Measurements from ENCODE around the gene APCDD1L. TPM values are rescaled to one million over a fixed set of nuclear protein-coding genes. Genes with fewer than 3 reads are reported as not detected.

APCDD1L gene
- total RNA-seq, 2 donors from 2014 or later = 0.40 to 0.50 TPM

DNA sequence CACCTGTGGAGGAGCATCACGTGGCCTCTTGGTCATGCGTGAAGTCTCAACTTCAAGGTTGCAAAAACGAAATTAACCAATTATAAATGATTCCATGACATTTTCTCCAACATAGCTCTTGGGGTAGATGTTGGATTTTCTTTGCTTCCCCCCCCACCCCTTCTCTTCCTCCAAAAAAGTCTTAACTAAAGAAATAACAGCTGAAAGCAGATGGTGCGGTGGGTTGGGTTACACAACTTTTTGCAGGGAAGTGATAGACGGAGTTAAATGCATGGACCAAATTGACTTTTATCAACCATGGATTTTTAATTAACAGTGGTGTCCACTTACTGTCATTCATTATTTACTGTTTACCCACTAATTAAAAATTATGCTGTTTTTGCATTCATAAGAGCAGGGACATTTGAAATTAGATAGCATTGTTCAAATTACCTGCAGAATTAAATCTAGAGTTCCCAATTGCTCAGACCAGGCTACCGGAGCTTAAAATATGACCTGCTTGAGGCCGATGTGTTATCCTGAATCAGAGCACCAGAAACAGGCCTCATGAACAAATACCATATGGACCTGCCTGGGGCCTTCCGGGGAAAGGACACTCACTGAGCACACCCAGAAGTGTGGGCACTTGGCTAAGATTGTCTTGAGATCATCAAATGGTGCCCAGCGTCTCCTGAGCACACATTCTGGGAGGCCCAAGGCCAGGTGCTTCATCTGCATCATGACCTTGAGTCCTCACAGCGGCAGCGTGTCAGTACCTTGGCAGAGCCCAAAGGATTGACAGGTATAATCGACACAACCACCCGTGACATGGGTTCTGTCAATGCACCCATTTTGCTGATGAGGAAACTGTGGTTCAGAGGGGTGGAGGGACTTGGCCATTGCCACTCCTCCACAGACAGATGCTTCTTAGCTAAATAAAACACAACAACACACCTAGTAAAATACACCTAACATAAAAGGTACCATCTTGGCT is 41.5 kb downstream of the APCDD1L start:
- DNase-seq (no peak), ATAC-seq (no peak)
- intact Hi-C loops (cut with DNase I, micrococcal nuclease) = no loop called here

DNA sequence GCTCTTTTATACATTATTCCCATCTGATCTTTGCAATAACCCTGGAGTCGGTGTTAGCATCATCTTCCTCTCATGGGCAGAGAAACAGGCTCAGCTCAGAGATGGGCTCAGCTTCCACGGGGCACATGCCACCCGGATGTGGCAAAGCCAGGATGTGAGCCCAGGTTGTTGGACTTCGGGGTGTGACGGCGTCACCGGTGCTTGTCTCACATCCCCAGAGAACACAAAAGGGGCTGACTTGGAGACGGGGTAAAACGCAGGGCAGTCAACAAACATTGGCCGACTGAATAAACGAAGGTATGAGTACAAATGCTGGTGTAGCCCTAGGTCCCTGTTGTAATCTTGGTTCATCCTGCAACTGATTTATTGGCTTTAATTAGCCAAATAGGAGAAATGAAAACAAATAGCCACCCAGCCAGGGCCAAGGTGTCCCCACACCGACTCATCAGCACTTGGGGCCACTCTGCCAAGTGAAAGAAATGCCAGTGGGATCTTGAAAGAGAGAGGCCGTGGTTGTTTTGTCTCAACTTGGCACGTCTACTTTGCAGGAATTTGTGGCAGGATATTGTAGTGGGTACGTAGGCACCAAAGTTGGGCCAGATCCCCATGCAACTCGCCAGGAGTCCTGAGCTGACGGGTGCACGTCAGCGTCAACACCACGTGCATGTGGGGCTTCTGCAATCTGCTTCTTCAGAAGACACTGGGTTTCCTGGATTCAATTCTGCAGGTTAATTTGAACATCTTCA is 42.8 kb downstream of the APCDD1L start:
- DNase-seq (no peak), ATAC-seq (no peak)
- intact Hi-C loops (cut with DNase I, micrococcal nuclease) = no loop called here

DNA sequence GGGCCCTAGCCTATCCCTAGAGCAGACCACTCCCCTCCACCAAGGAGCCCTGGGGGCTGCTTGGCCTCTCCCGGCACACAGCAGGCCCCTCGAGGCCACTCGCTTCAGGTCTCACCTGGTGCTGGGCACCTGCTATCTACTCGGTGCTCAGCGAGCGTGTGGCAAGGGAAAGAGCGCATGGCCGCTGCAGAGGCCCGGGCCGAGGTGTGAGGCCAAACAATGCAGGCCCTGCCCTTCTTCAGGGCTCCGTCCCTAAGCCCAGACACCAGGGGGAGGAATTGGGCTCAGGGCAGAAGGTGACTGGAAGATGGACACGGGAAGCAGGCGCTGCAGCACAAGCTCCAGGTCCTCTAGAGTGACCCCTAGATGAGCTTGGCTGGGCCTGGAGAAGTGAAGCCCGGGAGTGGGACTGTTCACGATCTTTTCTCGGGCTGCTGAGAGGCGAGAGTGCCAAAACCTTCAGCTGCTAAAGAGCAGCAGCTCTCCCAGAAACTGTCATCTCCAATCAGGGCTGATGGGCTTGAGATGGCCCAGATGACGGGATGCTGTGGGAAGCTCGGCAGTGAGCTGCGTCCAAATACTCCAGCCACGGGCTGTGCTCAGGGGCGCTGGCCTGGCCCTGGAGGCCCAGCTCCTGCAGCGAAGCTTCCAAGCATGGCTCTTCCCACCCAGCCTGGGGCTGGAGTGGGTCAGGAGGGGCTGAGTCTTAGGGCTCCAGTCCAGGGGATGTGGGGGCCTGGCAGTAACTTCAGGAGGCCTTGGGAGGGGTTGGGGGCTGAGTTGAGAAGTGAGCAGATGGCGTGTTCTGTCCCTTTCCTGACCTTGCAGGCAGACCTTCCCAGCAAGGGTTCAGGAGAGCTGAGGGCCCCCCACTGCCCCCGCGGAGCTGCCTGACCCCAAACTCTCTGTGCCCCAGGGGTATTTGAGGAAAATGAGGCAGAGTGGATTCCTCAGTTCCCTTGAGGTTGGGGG is 43.7 kb downstream of the APCDD1L start:
- intact Hi-C loops (cut with DNase I, micrococcal nuclease) = no loop called here
- ATAC-seq (peak; percentile 15), DNase-seq (peak; percentile 33 to 52)

DNA sequence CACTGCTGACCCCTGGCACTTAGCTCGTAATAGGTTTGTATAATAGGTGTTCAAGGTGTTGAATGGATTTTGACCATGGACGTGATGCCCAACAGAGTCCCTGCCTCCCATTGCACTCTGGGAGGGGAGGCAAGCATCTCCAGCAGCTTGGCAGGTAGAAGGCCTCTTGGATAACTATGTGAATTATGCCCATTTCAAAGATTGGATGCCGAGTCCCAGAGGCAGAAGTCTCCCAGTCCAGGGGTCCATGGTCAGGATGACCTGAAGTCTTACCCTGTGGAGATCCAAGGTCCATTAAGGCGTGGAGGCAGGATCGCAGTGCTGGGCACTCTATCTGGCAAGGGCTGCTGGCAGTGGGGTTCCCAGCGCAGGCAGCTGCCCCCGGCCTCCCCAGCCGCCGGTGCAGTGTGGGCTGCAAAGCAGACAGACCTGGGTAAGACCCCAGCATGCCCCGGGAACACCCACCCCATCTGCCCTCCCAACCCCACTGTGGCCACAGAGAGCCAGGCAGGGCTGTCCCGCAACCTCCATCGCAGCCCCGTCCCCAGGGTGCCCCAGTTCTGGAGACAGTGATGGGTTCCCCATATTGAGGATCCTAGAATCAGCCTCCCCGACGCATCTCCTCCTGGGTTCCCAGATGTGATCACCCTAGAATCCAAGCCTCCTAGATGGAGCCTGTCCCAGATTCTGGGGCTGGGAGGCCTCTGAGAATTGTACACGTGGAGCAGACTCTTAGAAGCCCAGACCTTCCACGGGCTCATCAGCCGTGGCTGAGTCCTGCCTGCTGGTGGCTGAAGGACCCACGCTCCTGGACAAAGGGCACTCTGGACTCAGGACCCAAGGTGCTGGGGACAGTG is 44.6 kb downstream of the APCDD1L start:
- ATAC-seq (no peak), DNase-seq (no peak)
- intact Hi-C loops (cut with DNase I, micrococcal nuclease) = no loop called here

DNA sequence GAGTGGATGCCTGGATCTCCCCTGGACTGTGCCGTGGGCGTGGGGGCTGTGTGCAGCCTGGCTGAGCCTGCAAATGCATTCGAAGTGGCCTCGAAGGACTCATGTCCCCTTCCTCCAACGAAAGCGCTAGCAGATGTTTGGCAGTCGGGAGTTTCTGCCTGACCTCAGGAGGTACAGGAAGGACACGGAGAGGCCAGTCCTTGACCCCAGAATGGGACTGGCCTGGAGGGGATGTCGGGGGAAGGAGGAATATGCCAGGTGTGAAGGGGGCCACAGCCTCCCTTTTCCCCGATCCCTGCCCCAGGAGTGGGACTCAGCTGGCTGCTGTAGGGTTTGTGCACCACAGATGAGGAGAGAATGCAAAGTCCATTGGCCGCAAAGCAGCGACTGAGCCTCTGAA is 45.6 kb downstream of the APCDD1L start:
- DNase-seq (no peak), ATAC-seq (no peak)
- intact Hi-C loops (cut with DNase I, micrococcal nuclease) = no loop called here

DNA sequence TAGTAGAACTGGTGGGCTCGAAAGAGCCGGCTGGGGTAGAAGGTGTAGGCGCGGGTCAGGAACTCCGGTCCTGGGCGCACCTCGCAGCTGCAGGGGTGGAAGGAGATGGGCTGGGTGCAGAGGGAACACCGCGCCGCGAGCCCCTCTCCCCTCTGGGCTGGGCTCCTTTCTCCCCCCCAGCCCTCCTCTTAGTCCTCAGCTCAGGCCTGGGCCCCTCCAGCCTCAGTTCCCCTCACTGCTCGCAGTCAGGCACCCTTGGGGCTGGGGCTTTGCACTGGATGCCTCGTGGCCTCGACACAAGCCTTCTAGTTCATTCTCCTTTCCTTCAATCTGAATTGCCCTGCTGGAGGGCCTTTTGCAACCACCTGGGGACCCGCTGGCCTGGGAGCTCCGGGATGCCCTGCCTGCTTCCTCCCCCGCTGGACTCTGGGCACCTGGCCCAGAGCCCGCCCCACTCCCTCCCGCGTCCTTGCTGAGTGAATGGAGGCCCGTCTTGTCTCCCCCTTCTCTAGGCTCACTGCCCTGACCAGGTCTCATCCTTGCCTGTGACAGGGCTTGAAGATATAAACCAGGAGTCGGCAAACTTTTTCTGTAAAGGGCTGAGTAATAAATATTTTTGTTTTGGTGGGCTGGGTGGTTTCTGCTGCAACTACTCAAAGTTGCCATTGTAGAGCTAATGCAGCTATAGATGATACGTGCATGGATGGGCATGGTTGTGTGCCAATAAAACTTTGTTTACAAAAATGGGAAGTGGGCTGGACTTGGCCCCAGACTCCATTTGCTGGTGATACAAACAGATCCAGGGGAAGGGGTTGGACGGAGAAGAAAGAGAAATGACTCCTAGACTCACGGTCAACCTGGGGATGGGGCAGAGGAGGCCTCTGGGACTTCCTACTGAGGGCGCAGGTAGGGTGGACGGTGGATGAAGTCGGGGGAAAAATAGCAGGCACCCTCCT is 47.3 kb downstream of the APCDD1L start:
- intact Hi-C loops (cut with DNase I, micrococcal nuclease) = no loop called here
- ATAC-seq (no peak), DNase-seq (no peak)

DNA sequence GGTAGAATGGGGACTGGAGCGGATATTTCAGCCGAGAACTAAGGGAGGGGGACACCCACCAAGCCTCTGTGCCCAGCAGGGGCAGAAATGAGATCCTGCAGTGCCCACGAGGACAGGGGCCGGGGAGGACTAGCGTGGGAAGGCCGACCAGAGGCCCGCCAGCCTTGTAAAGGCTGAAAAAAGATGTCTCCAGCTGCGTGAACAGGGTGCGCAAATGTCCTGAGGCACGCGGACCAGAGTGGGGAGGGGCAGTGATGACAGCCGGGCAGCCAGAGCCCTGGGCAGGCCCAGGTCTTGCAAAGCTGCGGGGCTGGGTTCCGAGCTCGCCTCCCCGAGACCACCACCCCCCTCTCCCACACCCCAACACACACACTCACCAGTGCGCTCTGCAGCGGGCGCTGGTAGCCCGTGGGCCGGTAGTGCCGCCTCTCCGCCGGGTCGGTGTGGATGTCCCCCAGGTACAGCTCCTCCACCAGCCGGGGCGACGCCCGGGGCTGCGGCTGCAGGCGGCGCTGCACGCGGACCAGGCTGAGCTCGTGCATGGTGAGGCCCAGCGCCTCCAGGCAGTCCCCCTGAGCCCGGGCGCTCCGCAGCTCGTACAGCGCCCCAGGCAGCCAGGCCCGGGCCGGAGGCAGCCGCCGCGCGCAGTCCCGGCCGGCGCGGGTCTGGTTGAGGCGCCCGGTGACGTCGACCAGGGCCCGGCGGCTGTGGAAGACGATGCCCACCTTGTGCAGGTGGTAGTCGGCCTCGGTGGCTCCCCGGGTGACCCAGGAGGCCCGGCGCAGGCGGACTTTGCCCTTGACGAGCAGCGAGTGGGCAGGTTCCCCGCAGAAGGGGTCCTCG is 48.2 kb downstream of the APCDD1L start:
- DNase-seq = no peak
- ATAC-seq = no peak
- intact Hi-C loops (cut with DNase I, micrococcal nuclease) = no loop called here

DNA sequence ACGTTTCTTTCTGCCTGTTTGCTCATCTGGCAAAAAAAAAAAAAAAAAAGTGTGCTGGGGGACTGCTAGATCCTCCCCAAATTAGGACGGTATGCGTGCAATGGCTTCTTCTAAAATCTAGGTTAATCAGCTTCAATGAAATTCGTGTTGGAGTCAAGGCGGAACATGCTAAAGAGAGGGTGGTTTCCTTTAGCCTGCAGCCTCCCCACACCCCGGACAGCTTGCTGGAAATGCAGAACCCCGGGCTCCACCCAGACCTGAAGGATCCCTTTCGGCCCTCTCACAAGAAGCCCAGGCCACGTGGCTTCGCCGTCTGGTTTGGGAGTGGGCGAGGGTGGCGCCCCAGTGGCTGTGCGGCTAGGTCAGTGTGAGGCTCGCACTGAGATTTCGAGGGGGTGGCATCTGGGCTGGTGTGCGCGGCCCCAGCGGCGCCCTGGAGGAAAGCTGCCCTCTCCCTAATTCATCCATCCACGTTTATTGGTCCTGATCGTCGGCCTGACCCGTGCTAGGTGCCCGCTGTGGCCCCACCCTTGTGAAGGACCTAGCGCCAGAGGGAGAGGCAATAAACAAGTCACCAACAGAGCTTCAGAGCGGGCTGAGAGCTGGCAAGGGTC is 49.0 kb downstream of the APCDD1L start:
- no peak for ATAC-seq
- no peak for DNase-seq
- intact Hi-C loops (cut with DNase I, micrococcal nuclease) = no loop called here

DNA sequence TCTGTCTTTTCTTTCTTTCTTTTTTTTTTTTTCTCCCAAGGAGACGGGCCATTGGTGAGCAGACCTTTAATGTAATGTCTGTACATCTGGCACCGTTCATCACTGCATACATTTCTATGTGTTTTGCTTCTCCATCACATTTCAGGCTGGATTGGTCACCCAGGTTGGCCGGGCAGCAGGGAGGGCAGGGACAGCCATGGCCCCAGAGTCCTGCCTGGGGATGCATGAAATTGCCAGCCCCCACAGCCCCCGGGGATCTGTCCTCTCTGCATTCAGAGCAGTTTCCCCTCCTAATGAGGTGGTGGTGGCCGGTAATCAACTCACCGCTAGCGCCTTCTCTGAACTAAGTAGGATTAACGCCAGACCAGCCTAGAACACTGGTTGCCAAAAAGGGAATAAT is 50.4 kb downstream of the APCDD1L start:
- DNase-seq = no peak
- no peak for ATAC-seq
- intact Hi-C loops (cut with DNase I, micrococcal nuclease) = no loop called here

DNA sequence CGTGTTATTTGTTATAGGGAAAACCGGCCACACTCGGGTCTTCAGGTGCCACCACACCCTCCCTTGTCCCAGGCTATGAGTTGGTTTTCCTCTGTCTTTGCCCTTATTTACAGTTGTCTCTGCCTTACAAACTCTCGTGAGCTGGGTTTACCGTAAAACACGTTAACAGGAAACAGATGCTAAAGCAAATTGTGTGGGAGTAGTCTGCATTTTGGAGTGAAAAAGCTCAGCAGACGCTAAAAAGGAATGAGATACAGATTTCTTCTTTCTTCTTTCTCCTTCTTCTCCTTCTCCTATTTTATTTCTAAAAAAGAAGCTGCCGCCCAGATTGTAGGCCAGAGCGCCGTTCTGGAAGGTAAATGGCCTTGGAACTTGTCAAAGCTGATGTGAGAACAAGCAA is 51.9 kb downstream of the APCDD1L start:
- ATAC-seq (no peak), DNase-seq (no peak)
- intact Hi-C loops (cut with DNase I, micrococcal nuclease) = no loop called here

DNA sequence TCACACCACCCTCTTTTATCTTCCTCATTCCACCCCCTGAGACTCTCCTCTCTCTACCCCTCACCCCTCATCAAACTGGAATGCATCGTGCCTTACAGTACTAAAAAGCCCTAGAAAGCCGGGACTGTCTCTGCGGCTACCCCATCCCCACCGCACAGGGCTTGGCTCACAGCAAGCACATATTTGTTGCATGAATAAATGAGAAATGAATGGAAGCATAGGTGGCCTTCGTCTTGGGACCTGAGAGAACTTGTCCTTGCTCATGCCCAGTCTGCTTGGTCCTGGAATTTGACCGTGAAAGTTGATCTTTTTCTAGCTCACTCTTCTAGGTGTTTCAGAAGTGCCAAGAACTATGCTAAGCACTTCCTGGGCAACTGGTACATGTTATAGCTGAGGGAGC is 53.3 kb downstream of the APCDD1L start:
- no peak for ATAC-seq
- intact Hi-C loops (cut with DNase I, micrococcal nuclease) = no loop called here
- no peak for DNase-seq

DNA sequence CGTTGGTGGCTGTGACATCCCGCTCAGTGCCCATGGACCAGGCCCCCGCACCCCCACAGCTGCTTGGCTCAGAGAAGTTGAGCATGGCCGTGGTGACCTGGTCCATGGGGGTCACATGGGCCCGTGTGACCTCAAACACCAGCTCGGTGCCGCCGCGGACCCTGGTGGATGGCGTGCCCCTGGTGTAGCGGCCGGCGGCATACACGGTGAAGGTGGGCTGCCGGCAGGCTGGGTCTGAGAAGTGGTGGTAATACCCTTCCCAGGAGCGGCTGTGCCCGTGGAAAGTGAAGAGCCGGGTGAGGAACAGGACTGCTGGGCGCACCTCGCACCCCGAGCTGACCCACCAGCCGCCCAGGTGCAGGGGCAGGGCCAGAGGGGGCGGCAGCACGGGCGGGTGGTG is 54.1 kb downstream of the APCDD1L start:
- DNase-seq = no peak
- intact Hi-C loops (cut with DNase I, micrococcal nuclease) = no loop called here
- no peak for ATAC-seq

DNA sequence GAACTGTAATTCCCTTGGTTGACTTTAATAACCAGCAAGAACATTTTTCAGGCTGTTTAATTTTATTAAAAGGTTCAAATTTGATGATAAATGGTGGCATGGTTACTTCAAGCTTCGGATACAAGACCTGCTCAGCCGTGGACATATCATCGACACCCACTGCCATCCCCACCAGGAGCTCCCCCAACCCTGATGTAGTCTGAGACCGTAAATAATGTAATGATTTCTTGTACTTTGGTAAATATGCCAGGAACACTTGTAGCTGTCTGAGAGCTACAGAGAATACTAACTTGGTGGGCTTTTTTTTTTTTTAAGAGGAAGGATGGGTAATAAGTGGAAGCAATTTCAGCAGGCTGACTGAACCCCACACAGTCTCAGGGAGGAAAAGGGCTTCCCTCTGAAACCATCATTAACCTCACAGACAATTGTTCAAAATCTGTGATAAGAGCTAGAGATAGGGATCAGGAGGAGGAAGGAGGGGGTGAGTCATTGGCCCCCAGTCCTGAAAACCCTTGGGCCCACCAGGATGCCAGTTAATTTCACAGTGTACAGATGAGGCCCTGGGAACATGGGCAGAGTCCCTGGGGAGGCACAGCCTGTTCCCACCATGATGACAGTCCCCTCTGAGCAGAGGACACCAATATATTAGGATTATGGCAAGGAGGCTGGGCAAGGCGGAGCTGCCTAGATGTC is 56.0 kb downstream of the APCDD1L start:
- intact Hi-C loops (cut with DNase I, micrococcal nuclease) = no loop called here
- DNase-seq (no peak), ATAC-seq (no peak)

DNA sequence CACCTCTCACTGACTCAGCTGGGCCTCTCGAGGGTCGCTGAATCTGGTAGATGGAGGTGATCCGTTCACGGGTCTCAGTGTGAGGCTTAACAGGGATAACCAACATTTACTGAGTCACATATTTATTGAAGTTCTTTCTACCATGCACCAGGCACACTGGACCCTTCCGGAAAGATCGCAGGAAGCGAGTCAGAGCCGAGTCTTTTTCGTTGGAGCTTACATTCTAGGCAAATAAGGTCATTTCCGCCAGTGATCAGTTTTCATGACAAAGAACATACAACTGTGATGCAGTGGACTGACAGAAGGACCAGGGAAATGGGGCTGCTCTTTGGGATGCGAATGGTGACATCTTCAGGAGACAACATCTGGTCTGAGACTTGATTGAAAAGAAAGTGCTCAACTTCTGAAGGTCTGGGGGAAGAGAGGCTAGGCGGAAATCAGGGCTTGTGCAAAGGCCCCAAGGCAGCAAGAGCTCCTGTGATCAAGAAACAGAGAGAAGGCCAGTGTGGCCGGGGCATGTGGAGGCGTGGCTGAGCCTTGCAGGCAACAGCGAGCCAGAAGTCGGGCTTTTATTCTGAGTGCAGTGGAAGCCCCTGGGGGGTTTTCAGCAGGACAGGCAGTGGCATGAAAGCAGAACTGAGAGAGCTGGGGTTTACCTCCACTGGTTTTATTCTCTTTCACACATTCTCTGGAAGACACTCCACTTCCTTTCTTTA is 56.7 kb downstream of the APCDD1L start:
- intact Hi-C loops (cut with DNase I, micrococcal nuclease) = no loop called here
- ATAC-seq = no peak
- DNase-seq = no peak

Measured in left colon (tissue), 2 donors.